AG04449 (cell line): ENCODE results near the gene BHLHA9.
"Not testable (repeated sequence)": the region's sequence is repeated elsewhere in the genome, so short reads cannot be mapped to it uniquely, and the experiment has no call there.

Source experiments
- CTCF ChIA-PET: fragments of 350-600 bp; formaldehyde crosslinking; extraction: SDS; loops from one replicate; lab custom pipeline; 2021; ENCODE audit warnings: antibody characterized with exemption; lab: Yijun Ruan, JAX
- POLR2A ChIA-PET: fragments of 400-600, 350-600 bp; formaldehyde crosslinking; extraction: SDS; loops from one replicate; lab custom pipeline; 2020; ENCODE audit warnings: antibody characterized with exemption, inconsistent platforms; lab: Yijun Ruan, JAX
- DNase-seq: peaks from one replicate; pipeline ENCODE4 v3.0.0-alpha.2; 2010; ENCODE audit warnings: low read depth, low spot score
- H3K4me3 ChIP-seq: 2 replicates; pipeline ENCODE4 v1.5.1; 2011; ENCODE audit warnings: low read depth, mild to moderate bottlenecking, control low read depth, low read length
- TF ChIP-seq, protein P1 (sequence below): IDR thresholded peaks from one replicate; pipeline ENCODE4 v1.5.1; 2011; ENCODE audit warnings: mild to moderate bottlenecking, moderate library complexity, low read length, control low read depth, inconsistent platforms; ENCODE audit not compliant: insufficient read depth; ENCODE audit errors: missing control alignments

Gene BHLHA9

DNA sequence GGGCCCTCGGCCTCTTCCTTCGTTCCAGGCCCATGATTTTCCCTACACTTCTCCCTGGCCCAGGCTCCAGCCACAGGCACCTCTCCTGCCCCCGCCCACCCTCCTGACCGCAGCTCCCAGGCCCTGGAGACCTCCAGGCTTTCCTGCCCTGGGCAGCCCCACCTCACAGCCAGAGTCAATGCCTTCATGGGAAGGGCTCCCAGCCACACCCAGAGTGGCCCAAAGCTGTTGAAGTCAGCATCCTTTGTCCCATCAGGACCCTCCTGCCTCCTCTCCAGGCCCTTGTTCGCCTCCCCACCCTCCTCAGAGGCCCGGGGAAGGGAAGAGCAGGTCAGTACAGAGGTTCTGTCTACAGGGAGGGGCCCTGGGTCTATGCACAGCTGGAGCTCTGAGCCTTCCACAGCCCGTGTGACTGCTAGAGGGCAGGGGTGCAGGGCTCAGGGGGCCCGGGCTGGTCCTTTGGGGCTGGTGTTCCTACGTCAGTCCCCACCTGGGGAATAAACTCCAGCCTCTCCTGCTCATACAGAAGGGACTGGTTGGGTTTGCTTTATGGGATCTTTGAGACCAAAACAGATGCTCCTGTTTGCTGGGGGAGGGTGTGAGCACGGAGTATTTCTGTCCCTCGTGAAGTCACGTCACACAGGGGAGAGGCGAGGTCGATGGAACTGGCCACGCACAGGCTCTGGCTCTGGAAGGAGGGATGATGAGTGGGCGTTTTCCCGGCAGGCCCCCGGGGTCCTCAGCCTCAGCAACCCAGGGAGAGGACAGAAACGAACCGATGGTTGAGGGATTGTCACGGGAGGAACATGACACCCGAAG lies 29.5 kb downstream of the BHLHA9 start:
- DNase-seq: no peak
- ChIA-PET CTCF (interaction anchor here (1.0 kb wide), 1 partner anchor 32 kb away, joined by 3 read pairs; no protein-coding TSS in a partner anchor), POLR2A (no interaction called here)
- TF ChIP-seq, protein P1, sequence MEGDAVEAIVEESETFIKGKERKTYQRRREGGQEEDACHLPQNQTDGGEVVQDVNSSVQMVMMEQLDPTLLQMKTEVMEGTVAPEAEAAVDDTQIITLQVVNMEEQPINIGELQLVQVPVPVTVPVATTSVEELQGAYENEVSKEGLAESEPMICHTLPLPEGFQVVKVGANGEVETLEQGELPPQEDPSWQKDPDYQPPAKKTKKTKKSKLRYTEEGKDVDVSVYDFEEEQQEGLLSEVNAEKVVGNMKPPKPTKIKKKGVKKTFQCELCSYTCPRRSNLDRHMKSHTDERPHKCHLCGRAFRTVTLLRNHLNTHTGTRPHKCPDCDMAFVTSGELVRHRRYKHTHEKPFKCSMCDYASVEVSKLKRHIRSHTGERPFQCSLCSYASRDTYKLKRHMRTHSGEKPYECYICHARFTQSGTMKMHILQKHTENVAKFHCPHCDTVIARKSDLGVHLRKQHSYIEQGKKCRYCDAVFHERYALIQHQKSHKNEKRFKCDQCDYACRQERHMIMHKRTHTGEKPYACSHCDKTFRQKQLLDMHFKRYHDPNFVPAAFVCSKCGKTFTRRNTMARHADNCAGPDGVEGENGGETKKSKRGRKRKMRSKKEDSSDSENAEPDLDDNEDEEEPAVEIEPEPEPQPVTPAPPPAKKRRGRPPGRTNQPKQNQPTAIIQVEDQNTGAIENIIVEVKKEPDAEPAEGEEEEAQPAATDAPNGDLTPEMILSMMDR: no peak
- H3K4me3 ChIP-seq: no peak overlapping the region

DNA sequence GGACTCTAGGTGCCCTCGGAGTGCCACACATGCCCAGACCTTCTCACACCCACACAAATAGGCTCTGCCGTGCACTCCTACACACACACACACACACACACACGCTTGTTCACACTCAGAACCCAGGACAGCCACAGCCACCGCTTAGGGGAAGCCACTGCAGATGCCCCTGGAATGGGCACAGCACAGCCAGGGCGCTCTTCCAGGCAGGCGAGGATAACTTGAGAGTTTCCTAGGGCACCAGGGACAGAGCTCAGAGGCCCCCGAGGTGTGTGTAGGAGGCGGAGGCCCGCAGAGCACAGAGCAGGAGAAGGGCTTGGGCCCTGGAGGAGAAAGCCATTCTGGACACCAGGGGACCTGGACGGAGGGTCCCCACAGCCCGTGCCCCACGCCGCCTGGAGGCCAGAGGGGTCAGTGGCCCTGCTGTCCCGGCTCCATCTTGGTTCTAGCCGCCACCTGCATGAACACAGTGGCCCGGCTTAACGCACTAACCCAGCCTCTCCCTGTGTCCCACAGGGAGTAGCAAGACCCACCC lies 30.2 kb downstream of the BHLHA9 start:
- CTCF ChIA-PET: interaction anchor here (1.0 kb wide), 1 partner anchor 32 kb away, joined by 3 read pairs; no protein-coding TSS in a partner anchor
- TF ChIP-seq, protein P1: no peak
- no peak overlapping the region for H3K4me3 ChIP-seq
- POLR2A ChIA-PET: no interaction called here
- no peak for DNase-seq

DNA sequence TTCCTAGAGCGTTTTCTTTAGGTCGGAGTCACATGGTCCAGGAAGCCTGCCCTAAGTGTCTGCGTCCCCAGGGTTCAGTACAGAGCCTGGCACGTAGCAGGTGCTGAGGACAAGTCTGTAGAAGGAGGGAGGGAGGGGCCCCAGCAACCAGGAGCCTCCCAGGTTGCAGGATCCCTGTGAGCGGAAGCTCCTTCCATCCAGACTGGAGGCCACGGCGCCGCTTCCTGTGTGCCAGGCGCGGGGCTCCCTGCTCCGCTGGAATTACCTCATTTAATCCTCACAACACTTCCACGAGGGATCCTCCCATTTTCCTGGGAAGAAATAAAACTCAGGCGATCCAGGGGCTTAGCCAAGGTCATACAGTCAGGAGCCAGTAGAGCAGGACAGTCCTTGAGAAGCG lies 31.3 kb downstream of the BHLHA9 start:
- ChIA-PET POLR2A (no interaction called here), CTCF (no interaction called here)
- no peak overlapping the region for H3K4me3 ChIP-seq
- TF ChIP-seq, protein P1: no peak
- no peak for DNase-seq

DNA sequence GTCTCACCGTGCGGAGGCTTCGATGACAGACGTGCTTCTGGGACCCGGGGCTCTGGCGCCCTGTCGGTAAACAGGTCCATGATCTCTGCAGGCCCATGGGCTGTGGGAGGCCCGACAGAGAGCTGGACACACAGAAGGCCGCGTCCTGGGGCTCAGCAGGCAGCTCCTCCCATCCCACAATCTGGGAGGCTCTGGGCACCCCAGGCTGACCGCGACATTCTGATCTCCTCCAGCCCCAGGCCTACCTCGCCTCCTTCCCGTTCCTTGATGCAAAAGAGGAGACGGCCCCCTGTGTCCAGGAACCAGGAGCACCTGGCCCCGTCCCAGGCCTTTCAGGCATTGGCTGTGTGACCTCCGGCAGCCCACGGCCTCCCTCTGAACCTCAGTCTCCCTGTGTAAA lies 32.5 kb downstream of the BHLHA9 start:
- DNase-seq: no peak
- ChIA-PET POLR2A (no interaction called here), CTCF (interaction anchor here (0.7 to 1.1 kb wide), 2 partner anchors 30 to 213 kb away, joined by 3 read pairs; no protein-coding TSS in a partner anchor)
- H3K4me3 ChIP-seq: no peak overlapping the region
- TF ChIP-seq, protein P1: no peak

DNA sequence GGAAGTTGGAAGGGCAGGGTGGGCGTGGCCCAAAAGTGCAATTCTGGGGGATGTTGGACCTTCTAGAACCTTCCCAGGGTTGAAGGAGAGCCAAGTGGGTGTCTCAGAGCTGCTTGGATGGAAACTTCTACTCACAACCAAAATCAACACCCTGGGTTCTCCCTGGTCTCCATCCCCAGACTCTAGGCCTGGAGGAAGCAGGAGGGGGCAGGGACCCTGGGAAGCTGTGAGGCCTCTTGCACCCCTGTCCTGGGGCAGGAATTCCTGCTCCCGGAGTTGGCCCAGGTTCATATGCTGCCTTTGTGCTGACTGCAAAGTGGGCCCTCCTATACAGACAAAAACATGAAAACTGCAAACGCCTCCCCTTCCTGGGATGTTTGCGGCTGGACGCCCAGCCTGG lies 34.3 kb downstream of the BHLHA9 start:
- ChIA-PET POLR2A (no interaction called here), CTCF (interaction anchor here (0.9 kb wide), 1 partner anchor 61 kb away, joined by 4 read pairs; no protein-coding TSS in a partner anchor)
- TF ChIP-seq, protein P1: no peak
- no peak overlapping the region for H3K4me3 ChIP-seq
- DNase-seq: no peak

DNA sequence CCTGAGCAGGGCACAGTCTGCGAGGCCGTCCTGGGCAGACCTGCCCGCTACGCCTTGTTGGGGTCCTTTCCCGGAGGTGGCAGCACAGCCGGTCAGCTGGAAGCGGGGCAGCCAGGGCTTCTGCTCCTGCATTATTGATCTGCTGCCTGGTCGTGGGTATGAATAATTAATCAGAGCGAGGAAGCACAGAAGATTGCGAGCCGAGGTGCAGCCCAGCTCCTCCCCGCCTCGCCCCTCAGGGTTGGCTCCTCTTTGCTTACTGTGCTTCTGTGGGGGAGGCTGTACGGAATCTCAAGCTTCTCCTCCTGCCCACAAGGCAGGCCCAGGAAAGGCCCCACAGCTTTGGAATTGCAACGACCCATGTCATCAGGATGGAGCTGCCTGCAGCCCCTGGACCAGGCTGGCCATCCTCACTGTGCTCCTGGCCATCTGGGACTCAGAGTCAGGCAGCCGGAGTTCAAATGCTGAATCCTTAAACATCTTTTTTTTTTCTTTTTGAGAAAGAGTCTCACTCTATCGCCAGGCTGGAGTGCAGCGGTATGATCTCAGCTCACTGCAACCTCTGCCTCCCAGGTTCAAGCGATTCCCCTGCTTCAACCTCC lies 34.8 kb downstream of the BHLHA9 start:
- no peak for DNase-seq
- TF ChIP-seq, protein P1: no peak
- ChIA-PET POLR2A (no interaction called here), CTCF (interaction anchor here (0.9 kb wide), 1 partner anchor 60 kb away, joined by 4 read pairs; no protein-coding TSS in a partner anchor)
- no peak overlapping the region for H3K4me3 ChIP-seq

DNA sequence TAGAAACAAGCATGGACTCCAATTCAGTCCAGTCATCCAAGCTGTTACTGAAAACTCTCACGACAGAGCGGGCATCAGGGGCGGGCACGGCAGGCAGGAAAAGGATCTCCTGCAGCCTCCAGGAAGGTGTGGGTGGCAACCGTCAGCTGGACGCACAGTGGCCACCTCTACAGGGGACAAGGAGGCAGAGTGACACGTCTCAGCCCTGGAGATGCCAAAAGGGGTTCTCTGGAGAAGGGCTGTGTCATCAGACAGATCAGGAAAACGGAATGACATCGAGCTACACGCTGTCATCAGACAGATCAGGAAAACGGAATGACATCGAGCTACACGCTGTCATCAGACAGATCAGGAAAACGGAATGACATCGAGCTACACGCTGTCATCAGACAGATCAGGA lies 37.6 kb downstream of the BHLHA9 start:
- POLR2A ChIA-PET, CTCF ChIA-PET, DNase-seq, H3K4me3 ChIP-seq: not testable (repeated sequence)
